ENCODE measurements around the gene MKI67.
"Not testable (repeated sequence)": the region's sequence is repeated elsewhere in the genome, so short reads cannot be mapped to it uniquely, and the experiment has no call there.

The MKI67 gene

GRCh38 chr10:128144547-128144946 lies 18.3 kb upstream of the MKI67 start:
- no peak for TF ChIP-seq CTCF (IDR thresholded peaks at IDR 0.05; ENCODE audit: low read depth, low read length)
- no peak overlapping the region for H3K4me3 ChIP-seq (ENCODE audit: low read depth, low read length)

- TF ChIP-seq CTCF (IDR thresholded peaks at IDR 0.05; ENCODE audit: low read depth, low read length), result no peak
- no peak overlapping the region for H3K4me3 ChIP-seq (ENCODE audit: low read depth, low read length)
Observed at GRCh38 chr10:128143531-128143930, 17.3 kb upstream of the MKI67 start.

- no peak for TF ChIP-seq CTCF (IDR thresholded peaks at IDR 0.05; ENCODE audit: low read depth, low read length)
Observed at GRCh38 chr10:128140425-128140824, 14.2 kb upstream of the MKI67 start.

GRCh38 chr10:128138429-128138828 lies 12.2 kb upstream of the MKI67 start:
- not testable (repeated sequence) for H3K4me3 ChIP-seq (ENCODE audit: low read depth, low read length)

More at GRCh38 chr10:128140425-128140824, 14.2 kb upstream of the MKI67 start:
- no peak overlapping the region for H3K4me3 ChIP-seq (ENCODE audit: low read depth, low read length)

- no peak overlapping the region for H3K4me3 ChIP-seq (ENCODE audit: low read depth, low read length)
- TF ChIP-seq CTCF (IDR thresholded peaks at IDR 0.05; ENCODE audit: low read depth, low read length), result no peak
Observed at GRCh38 chr10:128137877-128138276, 11.7 kb upstream of the MKI67 start.

GRCh38 chr10:128130051-128130450 lies 3.8 kb upstream of the MKI67 start:
- no peak for TF ChIP-seq CTCF (IDR thresholded peaks at IDR 0.05; ENCODE audit: low read depth, low read length)
- H3K4me3 ChIP-seq (ENCODE audit: low read depth, low read length), result no peak overlapping the region

- H3K4me3 ChIP-seq (ENCODE audit: low read depth, low read length), result no peak overlapping the region
- TF ChIP-seq CTCF (IDR thresholded peaks at IDR 0.05; ENCODE audit: low read depth, low read length), result no peak
Observed at GRCh38 chr10:128128582-128128981, 2.4 kb upstream of the MKI67 start.

GRCh38 chr10:128125416-128125943 lies 743 bp downstream of the MKI67 start:
- TF ChIP-seq CTCF (IDR thresholded peaks at IDR 0.05; ENCODE audit: low read depth, low read length), result no peak
- peak overlapping the region; percentile 84 for H3K4me3 ChIP-seq (ENCODE audit: low read depth, low read length)

All from WI38 (cell line).